Prostate gland (tissue), 2 donors: ENCODE results near the gene CPA1.

ENCODE experiments used
- CTCF ChIP-seq, 4 experiments: fragments of 200-600 bp in 2 of 4; fragments of 450-650 bp in 2 of 4; sonication (generic) in 2 of 4; IDR thresholded peaks; 1 replicate in 3 of 4; 2 replicates in 1 of 4; pipeline ENCODE4 v1.5.1; 2016 to 2019; ENCODE audit warnings: antibody characterized with exemption in 4 of 4, mild to moderate bottlenecking in 2 of 4, moderate library complexity in 2 of 4
- POLR2A ChIP-seq: fragments of 450-650 bp; IDR thresholded peaks from one replicate; pipeline ENCODE4 v1.6.1; 2016; ENCODE audit warnings: antibody characterized with exemption, mild to moderate bottlenecking
- POLR2AphosphoS5 ChIP-seq: sonication (generic); formaldehyde crosslinking; IDR thresholded peaks from one replicate; pipeline ENCODE4 v1.6.1; 2017; ENCODE audit warnings: antibody characterized with exemption

GRCh38 chr7:130372402-130373165, 7.7 kb upstream of the CPA1 start:
- TF ChIP-seq CTCF (IDR thresholded peaks at IDR 0.05) (no peak), POLR2AphosphoS5 (no peak), POLR2A (no peak)
